NOMO-1 treated with dmso at 0.1 percent for 144 hours (cell line): ENCODE results near the gene SYCP2L.
A peak's percentile ranks its signal among the peaks of the same experiment; 100 is the strongest.
"Not testable (repeated sequence)": the region's sequence is repeated elsewhere in the genome, so short reads cannot be mapped to it uniquely, and the experiment has no call there.

Source experiments
- DNase-seq: peaks from one replicate; lab custom pipeline; 2025; ENCODE audit not compliant: unreplicated experiment; lab: John Stamatoyannopoulos, UW

The SYCP2L gene

DNA sequence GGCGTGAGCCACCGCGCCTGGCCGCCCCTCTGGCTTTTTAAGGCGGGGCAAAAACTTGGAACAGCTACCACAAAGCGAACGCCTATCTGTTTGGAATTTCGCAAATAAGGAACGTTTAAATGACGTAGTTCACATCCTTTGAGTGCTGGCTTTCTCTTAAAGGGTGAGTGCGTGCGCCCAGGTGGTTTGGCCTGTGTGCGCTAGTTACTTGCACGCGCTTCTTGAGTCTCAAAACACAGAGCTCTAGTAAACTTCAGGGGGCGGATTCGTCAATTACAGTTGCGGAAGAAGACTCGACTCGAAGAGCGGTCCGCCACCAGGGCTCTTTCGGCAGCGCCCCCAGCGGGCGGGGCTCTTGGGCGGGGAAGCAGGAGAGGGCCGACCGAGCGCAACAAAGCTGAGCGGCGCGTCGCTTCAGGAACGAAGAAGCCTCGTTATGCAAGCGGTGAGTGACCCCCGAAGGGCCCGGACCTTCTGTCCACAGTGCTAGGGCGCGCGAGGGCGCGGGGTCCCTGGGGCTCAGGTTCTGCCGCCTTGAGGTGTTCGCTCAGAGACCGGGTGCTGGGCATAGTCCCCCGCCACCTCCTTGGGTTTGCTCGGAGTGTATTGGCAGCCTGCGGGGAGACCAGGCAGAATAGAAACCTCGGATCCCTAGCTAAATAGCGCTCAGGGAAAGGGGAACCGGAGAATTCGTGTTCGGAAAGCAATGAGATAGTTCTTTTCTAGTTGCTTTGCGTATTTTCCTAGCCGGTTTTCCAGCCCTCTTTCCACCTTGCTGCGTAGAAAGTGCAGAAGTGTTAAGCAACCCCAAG is at the start of gene SYCP2L:
Gene SYCP2L, plus strand, starts transcription at position 362 of the 812 bp plus-strand sequence. Its CDS starts 75 bp downstream, at position 437.
- DNase-seq, result peak; percentile 80

DNA sequence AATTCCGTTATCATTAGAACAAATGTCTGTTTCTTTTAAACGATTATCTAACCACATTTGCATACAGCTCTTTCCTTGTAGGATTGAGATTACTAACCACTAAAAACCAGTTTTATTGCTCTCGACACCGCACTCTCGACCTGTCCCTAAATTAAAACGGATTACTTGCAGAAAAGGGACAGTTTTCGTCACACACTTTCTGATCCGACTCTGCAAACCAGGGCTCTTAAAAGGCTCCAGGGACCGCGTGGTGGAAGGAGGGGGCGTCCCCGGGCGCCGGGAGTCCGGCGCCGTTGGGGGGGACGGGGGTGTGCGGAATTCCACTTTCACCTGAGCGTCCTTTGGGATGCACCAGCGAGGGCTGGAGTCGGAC is 49.2 kb upstream of the SYCP2L start:
- DNase-seq, result no peak

DNA sequence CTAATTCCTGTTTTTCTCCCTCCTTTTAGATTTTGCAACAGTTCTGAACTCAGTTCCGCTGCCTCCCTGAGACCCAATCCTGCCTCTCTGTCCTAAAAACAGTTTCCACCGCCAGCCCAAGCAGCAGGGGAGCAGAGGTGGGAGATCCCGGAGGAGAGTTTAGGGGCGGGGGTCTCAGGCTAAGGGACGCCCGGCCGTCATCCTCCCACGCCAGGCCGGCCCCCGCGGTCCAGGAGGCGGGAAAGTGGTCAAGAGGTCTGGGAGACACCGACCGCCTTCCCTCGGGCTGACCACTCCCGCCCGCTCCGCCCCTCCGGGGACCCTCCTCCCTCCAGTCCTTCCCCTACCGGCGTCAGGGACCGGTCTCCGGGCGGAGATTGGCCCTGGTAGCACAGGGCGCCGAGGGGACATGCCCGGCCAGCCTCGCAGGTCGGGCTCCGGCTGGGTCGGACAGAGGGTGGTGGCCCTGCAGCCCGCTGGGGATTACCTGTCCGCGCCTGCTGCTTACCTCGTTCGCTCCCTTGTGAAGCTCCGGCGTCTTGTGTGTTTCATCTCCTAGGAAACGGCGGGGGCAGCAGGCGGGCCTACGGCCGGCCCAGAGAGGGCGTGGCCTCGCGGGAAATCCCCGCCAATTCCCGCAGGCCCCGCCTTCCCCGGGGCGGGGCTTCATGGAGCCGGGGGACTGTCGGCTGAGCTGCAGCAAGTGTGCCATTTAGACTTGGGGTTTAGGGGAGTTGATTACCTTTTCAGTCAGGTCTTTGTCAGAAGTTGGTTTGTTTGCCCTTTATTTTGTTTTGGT is 48.7 kb upstream of the SYCP2L start, which contains the start of gene MAK:
Gene MAK, minus strand, starts transcription at position 545 of the 799 bp plus-strand sequence. CDS start 7,891 bp downstream, outside the sequence.
- peak; percentile 87 for DNase-seq

DNA sequence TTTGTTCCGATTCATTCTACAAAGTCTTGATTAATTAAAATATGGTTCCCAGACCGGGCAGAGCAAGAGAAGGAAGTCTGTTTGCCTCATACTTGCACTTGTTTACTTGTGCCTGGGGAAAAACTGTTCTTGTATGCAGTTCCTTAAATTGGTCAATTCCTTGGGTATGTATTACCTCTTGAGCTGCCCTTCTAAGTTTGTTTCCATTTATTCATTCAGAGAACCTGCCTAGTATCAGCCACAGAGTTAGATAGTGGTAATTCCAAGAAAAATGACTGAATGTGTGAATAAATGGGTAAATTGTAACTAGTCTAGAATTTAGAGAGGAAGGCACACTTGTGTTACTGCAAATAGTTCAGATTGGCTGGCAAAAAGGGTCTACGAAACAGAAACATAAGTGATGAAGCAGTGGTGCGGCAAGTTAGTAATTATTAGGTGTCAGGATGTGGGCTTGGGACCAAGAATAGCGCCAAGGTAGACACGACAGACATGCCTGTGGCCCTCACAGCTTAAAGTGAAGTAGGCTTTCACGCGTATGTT is 48.0 kb upstream of the SYCP2L start:
- no peak for DNase-seq

DNA sequence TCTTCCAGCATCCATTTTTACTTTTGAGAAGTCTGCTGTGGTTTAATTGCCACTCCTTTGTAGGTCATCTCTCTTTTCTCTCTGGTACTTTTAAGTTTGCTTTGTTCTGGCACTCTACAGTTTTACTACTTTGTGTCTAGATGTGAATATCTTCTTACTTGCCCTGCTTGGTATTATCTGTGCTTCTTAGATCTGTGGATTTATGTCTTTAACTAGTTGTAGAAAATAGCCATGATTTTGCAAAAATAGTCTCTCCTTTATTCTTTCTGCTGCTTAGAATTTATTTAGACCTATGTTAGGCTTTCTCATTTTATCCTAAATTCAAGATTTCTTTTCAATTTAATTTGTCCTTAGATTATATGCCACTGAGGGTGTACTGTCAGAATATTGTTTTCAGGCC is 43.3 kb upstream of the SYCP2L start:
- no peak for DNase-seq

DNA sequence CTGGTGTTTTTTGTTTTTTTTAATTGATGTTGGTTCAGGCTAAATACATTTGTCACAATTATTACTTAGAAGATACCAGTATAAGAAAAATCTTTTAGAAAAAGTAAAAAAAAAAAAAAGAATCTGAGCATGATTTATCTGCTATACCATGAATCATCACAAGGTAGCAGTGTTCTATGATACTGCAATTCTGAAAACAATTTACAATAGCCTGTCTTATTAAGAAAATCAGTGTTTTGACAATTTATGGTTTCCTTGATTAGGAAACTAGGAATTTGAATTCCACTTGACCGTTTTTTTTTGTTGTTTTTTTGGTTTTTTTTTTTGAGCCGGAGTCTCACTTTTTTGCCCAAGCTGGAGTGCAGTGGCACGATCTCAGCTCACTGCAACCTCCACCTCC is 39.2 kb upstream of the SYCP2L start:
- DNase-seq, result no peak

DNA sequence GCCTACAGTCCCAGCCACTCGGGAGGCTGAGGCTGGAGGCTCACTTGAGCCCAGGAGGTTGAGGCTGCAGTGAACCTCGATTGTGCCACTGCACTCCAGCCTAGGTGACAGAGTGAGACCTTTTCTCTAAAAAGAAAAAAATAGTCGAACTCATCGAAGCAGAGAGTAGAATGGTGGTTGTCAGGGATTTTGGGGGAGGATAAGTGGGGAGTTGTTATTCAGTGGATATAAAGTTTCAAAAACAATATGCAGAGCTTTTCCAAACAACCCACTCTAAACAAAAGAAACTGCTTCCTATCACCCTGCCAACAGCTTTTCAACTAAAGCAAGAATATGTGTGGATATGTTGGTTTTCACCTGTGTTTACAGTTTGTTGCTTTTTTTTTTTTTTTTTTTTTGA is 37.0 kb upstream of the SYCP2L start:
- DNase-seq, result no peak

DNA sequence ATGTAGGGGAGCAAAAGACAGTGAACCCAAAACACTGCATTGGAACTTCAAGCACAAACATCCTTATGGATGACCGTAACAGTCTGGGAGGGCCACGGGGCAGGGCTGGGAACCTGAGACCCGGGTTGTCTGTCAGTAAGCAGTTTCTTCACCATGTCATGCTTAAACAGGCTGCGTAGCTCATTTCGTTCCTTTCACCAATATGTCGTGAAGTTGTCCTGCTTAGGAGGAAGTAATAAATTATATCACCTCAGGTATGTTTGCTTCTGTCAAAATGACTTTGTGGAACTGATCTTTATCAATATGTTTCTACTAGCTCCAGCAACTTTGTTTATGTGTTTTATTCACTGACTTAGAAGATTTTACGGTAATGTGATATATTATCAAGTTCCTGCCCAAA is 36.1 kb upstream of the SYCP2L start:
- DNase-seq, result no peak

DNA sequence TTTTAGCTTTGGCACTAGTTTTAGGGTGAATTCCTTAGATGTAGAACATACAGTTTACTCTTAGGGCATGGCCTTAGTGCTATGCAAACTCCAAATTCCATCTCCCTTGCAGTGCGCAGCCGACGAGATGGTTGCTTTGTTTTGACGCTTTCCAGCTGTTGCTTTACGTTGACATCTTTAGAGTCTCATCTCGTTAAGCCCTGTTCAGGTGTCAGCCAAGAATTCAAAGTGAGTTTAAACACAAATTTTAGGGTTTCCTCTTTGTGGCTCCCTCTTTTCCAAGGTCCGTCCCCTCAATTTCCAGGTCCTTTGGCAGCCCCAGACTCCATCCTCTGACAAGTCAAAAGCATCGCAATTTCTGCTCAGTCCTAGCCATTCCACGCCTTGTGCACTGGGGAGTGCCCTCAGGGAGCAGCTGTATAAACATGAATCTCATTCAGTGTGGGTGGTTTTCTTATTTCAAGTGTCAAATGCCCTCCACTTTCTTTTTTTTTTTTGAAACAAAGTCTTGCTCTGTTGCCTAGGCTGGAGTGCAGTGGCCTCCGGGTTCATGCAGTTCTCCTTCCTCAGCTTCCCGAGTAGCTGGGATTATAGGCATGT is 34.4 kb upstream of the SYCP2L start:
- DNase-seq, result no peak

DNA sequence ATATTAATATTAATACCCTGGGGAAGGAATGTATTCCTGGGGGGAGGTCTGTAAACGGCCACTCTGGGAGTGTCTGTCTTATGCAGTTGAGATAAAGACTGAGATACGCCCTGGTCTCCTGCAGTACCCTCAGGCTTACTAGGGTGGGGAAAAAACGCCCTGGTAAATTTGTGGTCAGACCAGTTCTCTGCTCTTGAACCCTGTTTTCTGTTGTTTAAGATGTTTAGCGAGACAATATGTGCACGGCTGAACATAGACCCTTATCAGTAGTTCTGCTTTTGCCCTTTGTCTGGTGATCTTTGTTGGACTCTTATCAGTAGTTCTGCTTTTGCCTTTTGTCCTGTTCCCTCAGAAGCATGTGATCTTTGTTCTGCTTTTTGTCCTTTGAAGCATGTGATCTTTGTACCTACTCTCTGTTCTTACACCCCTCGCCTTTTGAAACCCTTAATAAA is 33.0 kb upstream of the SYCP2L start:
- DNase-seq, result not testable (repeated sequence)

DNA sequence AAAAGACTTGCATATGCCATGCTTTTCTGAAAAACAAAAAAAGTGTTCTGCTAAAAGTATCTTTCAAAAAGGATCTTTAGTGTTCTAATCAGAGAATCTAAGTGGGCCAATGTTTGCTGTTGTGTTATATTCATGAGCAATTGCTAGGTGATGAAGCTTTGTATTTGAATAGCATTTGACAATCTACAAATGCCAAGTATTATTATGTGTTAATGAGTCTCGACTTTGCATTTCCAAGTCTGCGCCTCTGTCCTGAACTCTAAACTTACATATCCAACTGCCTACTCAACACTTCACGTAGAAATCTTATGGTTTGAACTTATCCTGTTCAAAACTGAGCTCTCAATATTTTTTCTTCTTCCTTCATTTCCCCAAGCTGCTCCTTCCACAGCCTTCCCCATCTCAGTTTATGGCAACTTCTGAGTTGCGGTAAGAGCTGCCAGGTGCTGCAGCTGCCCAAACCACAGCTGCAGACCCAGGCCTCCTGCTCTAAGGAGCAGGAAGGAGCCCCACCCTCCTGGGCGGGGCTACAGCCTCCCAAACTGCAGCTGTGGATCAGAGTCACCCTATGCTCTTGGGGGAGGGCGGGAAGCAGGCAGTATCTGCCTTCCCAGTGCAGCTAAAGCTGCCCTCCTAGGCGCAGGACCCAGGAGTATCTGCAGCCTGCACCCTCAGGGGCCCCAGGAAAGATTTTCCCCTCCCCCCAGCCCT is 31.8 kb upstream of the SYCP2L start:
- no peak for DNase-seq

DNA sequence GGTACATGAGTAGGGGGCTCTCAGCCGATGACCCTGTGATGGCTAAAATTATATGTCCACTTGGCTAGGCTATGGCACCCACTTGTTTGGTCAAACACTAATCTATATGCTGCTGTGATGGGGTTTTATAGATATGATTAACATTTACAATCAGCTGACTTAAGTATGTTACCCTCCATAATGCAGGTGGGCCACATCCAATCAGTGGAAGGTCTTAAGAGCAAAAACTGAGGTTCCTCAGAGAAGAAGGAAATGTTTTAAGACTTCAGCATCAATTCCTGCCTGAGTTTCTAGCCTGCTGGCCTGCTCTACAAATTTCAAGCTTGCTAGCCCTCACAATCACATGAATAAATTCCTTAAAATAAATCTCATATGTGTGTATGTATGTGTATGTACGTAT is 29.6 kb upstream of the SYCP2L start:
- no peak for DNase-seq

DNA sequence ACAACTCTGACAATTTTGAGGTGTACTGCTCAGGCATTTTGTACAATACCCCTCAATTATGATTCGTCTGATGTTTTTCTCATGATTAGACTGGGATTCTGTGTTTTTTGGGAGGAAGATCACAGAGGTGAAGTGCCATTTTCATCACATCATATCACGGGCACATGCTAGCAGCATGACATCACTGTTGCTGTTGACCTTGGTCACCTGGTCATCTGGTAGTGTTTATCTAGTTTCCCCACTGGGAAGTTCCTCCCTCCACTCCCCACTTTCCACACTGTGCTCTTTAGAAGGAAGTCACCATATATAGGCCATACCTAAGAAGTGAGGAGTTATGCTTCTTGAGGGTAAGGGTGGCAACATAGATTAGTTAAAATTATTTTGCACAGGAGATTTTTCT is 25.8 kb upstream of the SYCP2L start:
- no peak for DNase-seq

DNA sequence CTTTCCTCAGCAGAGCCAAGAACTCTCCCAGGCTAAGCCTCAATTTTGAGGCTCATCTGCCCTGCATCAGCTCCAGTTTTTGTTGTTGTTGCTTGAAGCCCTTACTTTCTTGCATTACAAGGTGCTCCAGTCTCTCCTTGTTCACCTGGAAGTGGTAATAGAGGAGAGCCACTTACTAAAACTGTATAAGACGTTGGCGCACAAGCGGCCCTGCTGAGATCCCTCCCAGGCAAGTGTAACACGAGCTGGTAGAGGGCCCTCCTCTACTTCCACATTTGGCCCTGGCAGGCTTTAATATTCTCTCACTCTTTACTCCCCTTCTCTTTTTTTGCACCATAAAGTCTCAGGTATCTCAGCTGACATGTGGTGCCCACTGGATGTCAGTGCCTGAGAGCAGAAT is 24.5 kb upstream of the SYCP2L start:
- no peak for DNase-seq

DNA sequence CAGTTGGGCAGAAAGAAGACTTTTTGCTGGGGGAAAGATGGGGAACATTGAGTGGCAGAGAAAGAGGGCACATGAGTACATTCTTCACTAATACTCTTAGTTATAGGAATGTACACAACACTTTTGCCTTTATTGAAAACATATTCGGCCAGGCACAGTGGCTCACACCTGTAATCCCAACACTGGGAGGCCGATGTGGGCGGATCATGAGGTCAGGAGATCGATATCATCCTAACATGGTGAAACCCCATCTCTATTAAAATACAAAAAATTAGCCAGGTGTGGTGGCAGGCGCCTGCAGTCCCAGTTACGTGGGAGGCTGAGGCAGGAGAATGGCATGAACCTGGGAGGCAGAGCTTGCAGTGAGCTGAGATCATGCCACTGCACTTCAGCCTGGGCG is 23.8 kb upstream of the SYCP2L start:
- DNase-seq, result not testable (repeated sequence)

DNA sequence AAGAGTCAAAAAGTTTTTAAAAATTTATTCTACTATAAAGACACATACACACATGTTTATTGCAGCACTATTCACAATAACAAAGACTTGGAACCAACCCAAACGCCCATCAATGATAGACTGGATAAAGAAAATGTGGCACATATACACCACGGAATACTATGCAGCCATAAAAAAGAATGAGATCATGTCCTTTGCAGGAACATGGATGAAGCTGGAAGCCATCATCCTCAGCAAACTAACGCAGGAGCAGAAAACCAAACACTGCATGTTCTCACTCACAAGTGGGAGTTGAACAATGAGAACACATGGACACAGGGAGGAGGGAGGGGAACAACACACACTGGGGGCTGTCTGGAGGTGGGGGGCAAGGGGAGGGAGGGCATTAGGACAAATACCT is 20.1 kb upstream of the SYCP2L start:
- not testable (repeated sequence) for DNase-seq

DNA sequence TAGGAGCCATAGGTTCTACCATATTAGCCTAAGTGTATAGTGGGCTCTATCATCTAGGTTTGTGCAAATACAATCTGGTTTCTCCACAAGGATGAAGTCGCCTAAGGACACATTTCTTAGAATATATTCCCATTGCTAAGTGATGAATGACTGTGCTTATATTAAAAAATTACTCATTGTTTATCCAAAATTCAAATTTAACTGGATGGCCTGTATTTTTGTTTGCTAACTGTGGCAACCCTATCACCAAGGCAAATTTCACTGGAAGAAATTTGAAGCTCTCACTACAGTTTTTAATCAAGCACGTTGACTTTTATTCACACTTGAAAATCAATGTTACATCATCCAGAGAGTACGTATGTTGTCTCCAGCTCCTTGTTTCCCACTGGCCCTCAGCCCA is 18.9 kb upstream of the SYCP2L start:
- DNase-seq, result no peak

DNA sequence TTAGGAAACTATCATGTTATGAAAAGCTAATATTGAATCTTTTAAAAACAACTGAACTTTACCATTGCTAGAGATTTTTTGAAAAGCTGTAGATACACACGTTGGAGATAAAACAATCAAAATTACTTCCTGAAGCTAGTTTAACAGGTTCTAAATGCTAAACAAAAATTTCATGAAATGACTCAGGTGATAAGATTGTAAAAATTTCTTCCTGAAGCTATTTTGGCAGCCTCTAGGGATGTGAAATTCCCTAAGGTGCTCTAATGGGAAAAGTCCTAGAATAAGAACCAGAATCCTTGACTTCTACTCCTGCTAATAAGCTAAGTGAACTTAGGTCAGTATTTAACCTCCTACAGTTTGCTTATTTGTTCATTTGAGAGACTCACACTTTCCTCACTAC is 13.5 kb upstream of the SYCP2L start:
- DNase-seq, result no peak

DNA sequence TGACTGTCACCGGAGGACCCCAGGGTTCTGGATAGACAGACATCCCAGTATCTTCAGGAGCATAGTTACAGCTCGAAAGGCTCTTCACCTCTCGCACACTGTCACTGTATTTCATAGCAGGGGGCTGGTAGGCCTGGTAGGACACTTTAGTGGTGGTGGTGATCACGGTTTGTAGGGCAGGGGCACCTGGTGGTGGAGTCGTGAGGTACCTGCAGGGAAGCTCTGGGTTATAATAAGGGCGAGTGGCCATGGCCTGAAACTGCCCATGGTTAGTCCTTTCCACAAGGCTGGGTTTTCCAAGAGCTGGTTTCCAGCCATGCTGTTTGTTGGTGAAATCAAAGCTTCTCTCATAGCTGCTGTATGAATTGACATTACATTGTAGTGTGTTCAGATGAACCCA is 12.6 kb upstream of the SYCP2L start:
- DNase-seq, result no peak

DNA sequence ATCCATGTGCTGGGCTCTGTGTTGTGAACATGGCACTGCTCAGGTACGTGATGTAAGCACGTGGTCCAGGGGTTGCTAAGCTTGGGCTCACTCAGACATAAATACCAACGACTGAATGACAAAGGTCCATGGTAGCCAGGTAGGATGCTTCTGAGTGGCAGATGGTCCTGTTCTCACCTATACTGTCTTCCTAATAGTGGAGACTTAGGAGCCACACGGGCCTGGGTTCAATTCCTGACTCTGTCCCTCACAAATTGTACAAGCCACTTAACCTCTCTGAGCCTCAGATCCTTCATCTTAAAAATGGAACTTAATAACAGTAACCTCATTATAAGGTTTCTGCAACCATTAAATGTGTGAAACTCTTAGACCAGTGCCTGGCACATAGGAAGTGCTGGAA is 11.8 kb upstream of the SYCP2L start:
- no peak for DNase-seq

DNA sequence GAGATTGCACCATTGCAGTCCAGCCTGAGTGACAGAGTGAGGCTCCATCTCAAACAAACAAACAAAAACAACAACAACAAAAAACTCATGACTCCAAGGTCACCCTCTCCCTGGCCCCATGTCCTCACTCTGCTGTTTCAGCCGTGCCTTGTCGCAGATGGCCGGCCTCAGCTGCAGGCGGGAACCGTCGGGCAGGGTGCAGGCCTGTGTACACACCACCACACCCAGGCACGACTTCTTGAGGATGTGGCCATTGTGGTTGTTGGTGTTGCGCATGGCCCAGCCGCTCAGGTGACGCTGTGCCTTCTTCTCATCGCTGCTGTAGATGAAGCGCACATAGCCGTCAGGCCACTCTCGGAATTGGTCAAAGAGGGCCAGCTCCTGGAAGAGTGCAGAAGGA is 9.8 kb upstream of the SYCP2L start:
- DNase-seq, result no peak
